Upper lobe of right lung (tissue), 1 donor: ENCODE data around the gene MED12L. TPM values are rescaled to one million over a fixed set of nuclear protein-coding genes. Genes with fewer than 3 reads are reported as not detected.

ENCODE experiments used
- ATAC-seq: fragments of 200-7000 bp; cut with Tn5 transposase; one replicate; pipeline ENCODE4 v1.9.1; 2020; ENCODE audit warnings: mild to moderate bottlenecking, moderate library complexity
- DNase-seq: peaks from one replicate; pipeline ENCODE4 v3.0.0-alpha.2; 2020
- H3K27ac ChIP-seq: fragments of 200-600 bp; one replicate; pipeline ENCODE4 v1.8.0; 2022
- H3K27me3 ChIP-seq: fragments of 200-600 bp; one replicate; pipeline ENCODE4 v1.8.0; 2022; ENCODE audit warnings: mild to moderate bottlenecking
- H3K36me3 ChIP-seq: fragments of 200-600 bp; one replicate; pipeline ENCODE4 v1.8.0; 2022
- H3K4me1 ChIP-seq: fragments of 200-600 bp; one replicate; pipeline ENCODE4 v1.8.0; 2022
- H3K4me3 ChIP-seq: fragments of 200-600 bp; one replicate; pipeline ENCODE4 v1.8.0; 2022; ENCODE audit warnings: mild to moderate bottlenecking
- H3K9me3 ChIP-seq: fragments of 200-600 bp; one replicate; pipeline ENCODE4 v1.8.0; 2022
- CTCF ChIP-seq: fragments of 200-600 bp; IDR thresholded peaks from one replicate; pipeline ENCODE4 v1.8.0; 2022; ENCODE audit warnings: antibody characterized with exemption
- intact Hi-C: fragments of 100-400 bp; cut with DNase I; formaldehyde crosslinking; loops from one replicate; pipeline ENCODE4 v1.11.0; 2022
- total RNA-seq: library from RNA; stranded (reverse); fragmentation: NEBNext Ultra II Directional; extraction: Animal tissue kit (Norgen Biotek cat#: 25700); gene quantifications from one replicate; pipeline ENCODE4 v1.2.1, GENCODE V29; 2021
- donor health status: DM: no; HTN: yes; CAD: no; lungs with severe emphysema.

Gene MED12L
- total RNA-seq, 1 donor from 2014 or later: 0.69 TPM

GRCh38 chr3:151204530-151205402, 119.3 kb downstream of the MED12L start:
- DNase-seq (no peak), ATAC-seq (no peak)
- TF ChIP-seq CTCF: no peak
- Histone ChIP-seq H3K27me3 (no peaks in the 10 kb centered on the region), H3K4me3 (no peak overlapping the region), H3K9me3 (no peaks in the 10 kb centered on the region), H3K27ac (peak overlapping the region; percentile 33), H3K4me1 (no peaks in the 10 kb centered on the region), H3K36me3 (no peaks in the 10 kb centered on the region)
- intact Hi-C loops: no loop called here

DNA sequence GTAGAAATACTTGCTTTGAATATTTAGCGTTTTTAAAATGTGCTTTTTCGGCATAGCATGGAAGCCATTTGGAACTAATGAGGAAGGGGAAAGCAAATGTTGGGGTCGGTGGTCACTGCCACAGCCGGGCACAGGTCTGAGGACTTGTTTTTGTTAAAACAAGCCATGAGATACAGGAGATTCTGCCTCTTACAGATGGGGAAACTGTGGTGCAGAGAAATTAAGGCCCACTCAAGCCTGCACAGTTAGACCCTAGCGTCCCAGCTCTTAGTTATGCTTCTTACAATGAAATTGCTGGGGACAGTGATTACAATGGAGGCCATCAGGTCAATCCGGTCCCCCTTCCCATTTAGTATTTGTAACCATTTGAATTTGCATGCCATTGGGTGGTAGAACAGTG, 120.0 kb downstream of the MED12L start:
- peak overlapping the region; percentile 33 for H3K27ac ChIP-seq
- no peaks in the 10 kb centered on the region for H3K27me3 ChIP-seq
- H3K4me1 ChIP-seq: no peaks in the 10 kb centered on the region
- H3K4me3 ChIP-seq: no peak overlapping the region
- intact Hi-C loops: no loop called here
- H3K9me3 ChIP-seq: no peaks in the 10 kb centered on the region
- no peak for ATAC-seq
- DNase-seq: no peak
- no peaks in the 10 kb centered on the region for H3K36me3 ChIP-seq
- no peak for TF ChIP-seq CTCF

GRCh38 chr3:151206201-151206600, 120.7 kb downstream of the MED12L start:
- TF ChIP-seq CTCF: no peak
- intact Hi-C loops: no loop called here

DNA sequence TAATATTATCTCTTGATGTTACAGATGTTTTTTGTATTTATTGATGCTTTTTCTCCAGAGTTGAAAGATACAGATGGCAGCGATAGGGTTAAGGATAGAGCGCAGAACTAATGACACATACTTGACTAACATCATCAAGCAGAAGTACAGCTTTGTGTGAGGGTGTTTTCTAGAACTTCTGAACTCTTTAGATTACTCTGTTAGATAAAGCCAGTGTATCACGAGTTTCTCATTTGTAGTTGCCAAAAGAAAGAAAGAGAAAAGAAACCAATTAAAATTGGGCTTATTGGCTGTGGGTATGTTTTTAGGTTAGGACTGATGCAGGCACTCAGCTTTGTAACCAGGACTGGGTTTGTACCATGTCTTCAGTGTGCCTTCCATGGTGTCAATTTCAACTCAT, 124.2 kb downstream of the MED12L start:
- intact Hi-C loops: no loop called here
- Histone ChIP-seq H3K4me1 (no peaks in the 10 kb centered on the region), H3K36me3 (no peaks in the 10 kb centered on the region), H3K9me3 (no peaks in the 10 kb centered on the region), H3K27ac (no peak overlapping the region), H3K4me3 (no peak overlapping the region), H3K27me3 (no peaks in the 10 kb centered on the region)
- TF ChIP-seq CTCF: no peak
- ATAC-seq (no peak), DNase-seq (no peak)

More at GRCh38 chr3:151206201-151206600, 120.7 kb downstream of the MED12L start:
- ATAC-seq (no peak), DNase-seq (no peak)
- Histone ChIP-seq H3K9me3 (no peaks in the 10 kb centered on the region), H3K4me1 (no peaks in the 10 kb centered on the region), H3K27ac (no peak overlapping the region), H3K4me3 (no peak overlapping the region), H3K36me3 (no peaks in the 10 kb centered on the region), H3K27me3 (no peaks in the 10 kb centered on the region)

GRCh38 chr3:151210676-151211381, 125.4 kb downstream of the MED12L start:
- Histone ChIP-seq H3K27ac (no peak overlapping the region), H3K36me3 (no peaks in the 10 kb centered on the region), H3K27me3 (no peaks in the 10 kb centered on the region), H3K4me3 (no peak overlapping the region), H3K4me1 (no peaks in the 10 kb centered on the region), H3K9me3 (no peaks in the 10 kb centered on the region)
- TF ChIP-seq CTCF: no peak
- intact Hi-C loops: no loop called here
- DNase-seq: no peak
- peak; percentile 66 for ATAC-seq
